Pulmonary artery endothelial cell (primary cell): Measurements from ENCODE around the gene CTSO. TPM values are rescaled to one million over a fixed set of nuclear protein-coding genes. Genes with fewer than 3 reads are reported as not detected.
"Not testable (repeated sequence)": the region's sequence is repeated elsewhere in the genome, so short reads cannot be mapped to it uniquely, and the experiment has no call there.

ENCODE experiments used
- DNase-seq: peaks from one replicate; pipeline ENCODE4 v3.0.0-alpha.2; 2011; ENCODE audit warnings: low read depth, low spot score
- total RNA-seq: library from RNA; depleted of rRNA; stranded (reverse); fragments of >200 nt; gene quantifications from 2 replicates; pipeline ENCODE4 v1.2.3, GENCODE V29; 2014

The CTSO gene
- total RNA-seq, 1 donor from 2014 or later, result 12.1 TPM

DNA sequence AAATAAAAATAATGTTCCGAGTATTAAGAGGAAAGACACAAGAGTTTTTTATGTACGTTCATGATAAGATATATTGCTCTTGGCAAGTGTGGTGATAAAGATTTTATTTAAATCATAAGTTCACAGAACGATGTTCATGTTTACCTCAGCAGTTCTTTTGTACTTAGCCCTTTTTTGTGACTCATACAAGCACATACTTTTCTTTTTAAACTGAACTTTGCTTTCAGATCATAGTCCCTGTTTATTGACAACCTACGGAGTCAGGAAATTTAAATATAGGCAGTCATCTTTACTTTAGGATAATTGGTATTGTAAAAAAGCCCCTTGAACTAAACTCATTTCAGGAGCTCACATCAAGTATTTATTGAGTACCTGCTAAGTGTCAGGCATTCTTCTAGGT lies 1.3 kb upstream of the CTSO start:
- no peak for DNase-seq

DNA sequence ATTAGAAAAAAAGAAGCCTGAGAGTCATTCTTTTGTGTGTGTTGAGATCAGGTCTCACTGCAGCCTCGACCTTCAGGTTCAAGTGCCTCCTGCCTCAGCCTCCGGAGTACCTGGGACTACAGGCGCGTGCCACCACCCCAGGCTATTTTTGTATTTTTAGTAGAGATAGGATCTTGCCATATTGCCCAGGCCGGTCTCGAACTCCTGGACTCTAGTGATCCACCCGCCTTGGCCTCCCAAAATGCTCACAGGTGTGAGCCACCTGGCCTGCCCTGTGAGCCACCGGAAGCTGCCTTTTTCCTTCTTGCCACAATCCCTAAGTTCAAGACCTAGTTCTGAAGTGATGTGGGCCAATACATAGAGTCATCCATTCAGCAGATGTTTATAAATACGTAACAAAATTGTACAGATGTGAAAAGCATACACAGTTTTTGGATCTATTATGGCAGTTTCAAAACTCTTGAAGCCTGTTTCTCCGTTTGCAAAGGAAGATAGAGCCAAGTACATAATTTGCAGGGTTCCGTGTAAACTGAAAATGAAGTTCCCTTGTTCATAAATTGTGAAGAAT lies 536 bp upstream of the CTSO start:
- DNase-seq, result no peak

DNA sequence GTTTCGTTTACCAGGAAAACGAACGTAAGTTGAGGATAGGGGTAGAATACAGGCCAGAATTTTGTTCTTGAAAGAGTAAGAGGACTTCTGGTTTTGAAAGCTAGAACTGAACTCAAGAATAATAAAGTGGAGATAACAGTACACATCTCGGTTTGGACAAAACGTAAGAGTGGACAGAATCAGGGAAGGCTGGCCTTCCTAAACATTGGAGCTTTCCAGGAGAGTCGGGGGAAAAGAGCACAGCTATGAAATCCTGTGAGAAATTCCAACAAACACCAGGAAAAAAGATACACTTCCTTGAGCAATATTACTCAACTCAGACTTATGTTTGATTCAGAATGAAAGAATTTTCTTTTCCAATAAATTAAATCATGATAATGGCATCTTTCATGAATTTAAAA lies 1.2 kb downstream of the CTSO start:
- no peak for DNase-seq

DNA sequence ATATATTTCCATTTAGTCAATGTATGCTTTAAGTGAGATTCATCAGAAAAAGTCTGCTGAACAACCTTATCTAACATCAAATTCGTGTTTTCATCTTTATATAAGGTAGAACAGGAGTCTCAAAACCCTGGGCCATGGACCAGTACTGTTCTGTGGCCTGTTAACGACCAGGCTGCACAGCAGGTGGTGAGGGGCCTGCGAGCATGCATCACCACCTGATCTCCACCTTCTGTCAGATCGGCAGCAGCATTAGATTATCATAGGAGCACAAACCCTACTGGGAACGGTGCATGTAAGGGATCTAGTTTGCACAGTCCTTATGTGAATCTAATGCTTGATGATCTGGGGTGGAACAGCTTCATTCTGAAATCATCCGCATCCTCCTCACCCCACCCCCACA lies 3.2 kb downstream of the CTSO start:
- no peak for DNase-seq

DNA sequence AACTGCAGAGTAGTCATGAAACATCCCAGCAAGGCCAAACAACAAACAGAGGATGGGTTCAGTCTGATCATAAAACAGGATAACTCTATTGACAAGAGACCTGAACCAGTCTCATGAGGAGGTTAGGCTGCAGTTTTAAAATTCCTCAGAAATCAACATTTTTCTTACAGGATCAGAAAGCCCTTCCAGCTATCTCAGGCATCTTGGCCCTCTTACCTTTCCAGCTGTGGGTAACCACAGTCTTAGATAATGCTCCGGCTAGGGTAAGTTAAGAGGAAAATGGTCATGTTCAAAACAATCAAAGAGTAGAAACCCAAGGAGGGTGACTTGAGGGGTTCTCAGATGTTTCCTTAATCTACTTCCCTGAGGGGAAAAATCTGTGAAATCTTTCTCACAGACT lies 5.1 kb downstream of the CTSO start:
- no peak for DNase-seq

DNA sequence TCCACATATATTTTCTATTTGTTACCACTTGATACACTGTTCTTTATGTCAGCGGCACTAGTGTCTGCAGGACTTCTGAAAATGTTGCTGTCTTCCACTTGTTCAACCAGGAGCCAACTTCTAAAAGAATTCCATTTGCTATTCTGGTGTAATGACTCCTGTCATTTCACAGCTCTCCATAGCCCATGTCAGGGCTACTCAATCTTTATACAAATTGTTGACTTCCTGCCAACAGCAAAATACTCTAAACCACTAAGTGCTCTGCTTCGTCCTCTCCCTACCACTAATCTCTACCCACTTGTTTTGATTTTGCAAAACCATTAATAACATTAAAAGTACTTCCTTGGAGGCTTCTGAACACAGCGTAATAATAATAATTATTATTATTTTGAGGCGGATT lies 7.2 kb downstream of the CTSO start:
- no peak for DNase-seq

DNA sequence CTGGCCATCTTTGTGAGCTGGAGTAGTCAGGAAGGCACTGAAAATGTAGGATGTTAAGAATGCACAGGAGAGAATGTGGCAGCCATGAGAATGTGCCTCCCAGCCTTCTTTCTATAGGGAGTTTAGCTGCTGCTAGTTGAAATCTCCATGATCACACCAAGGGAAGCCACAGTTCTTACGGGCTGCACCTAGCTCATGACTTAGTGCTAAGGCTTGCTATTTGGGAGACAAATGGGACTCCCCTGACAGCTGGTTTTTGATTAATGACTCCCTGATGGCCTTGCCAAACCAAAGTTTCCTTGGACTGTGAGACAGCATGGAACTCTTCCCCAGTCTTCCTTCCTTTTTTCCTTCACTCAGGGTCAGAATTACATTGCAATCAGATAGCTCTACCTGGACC lies 9.2 kb downstream of the CTSO start:
- no peak for DNase-seq

DNA sequence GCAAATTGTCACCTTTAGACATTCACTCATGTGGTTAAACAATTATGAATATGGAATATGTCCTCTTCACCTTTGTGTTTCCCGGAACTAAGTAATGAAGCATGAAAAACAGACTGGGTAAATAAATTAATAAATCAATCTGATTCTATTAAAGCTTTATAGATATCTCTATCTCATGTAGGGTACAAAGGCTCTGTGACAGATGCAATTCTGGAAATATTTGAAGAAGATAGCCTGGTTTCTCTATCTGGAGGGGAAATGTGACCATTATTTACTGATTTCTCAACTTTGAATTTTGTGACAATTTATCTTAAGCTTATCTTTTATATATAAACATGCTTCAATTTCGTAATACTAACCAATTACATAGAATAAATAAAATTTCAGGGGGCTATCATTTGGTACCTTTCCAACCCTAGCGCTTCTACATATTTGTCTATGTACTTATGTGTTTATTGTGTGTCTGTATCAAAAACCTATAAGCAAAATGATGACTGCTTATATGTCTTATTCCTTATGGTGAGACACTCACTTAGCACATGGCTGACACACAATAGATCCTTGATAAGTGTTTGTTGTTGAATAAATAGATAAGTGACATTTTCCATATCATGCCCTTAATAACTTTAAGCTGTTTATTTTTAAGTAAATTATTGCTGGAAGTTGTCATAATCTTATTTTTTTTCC lies 9.9 kb downstream of the CTSO start:
- DNase-seq, result no peak

DNA sequence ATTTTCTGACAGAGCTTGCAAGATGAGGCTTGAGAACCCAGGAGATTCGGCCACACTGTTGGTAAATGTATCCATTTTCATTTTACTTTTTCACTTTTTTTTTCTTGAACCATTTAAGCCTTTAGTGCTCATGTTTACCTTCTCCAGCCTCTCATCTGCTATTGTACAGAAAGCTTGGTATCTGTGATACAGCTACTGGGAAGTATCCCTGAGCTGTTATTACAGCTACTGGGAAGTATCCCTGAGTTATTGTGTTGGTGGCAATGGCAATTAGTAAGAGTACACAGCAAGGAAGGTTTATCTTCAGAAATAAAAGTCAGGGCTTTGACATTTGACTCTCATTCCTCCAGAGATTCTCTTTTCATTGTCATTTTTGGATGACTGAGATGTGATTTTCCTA lies 11.8 kb downstream of the CTSO start:
- DNase-seq, result no peak

DNA sequence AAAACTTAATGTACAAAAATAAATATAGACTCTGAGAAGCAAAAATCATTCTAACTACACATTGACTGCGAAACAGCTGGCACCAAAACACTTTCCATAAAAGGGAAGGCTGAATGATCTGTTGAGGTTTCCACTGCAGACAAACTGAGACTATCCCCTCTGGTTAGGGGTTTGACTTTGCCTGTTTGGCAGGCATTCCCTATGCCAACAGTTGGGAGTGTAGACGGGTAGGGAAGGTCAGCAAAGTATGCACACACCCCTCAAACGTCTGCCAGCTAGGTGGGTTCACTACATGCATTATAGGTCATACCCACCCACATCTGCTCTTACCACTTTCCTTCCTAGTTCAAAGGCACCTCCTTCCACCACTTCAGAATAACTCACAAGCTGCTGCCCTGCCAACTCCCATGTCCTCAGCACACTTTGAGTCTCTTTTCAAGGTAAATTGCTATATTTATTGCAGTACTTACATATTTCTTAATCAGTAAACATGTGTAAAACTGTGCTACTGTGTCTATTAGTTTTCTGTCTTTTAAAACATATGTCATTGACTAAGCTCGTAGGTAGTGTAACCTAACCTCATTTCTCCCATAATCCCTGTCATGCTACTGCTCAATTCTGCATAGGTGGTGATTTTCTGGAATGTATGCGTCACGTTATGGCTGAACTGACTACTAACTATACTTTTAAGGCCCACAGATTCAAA lies 12.4 kb downstream of the CTSO start:
- DNase-seq, result no peak

DNA sequence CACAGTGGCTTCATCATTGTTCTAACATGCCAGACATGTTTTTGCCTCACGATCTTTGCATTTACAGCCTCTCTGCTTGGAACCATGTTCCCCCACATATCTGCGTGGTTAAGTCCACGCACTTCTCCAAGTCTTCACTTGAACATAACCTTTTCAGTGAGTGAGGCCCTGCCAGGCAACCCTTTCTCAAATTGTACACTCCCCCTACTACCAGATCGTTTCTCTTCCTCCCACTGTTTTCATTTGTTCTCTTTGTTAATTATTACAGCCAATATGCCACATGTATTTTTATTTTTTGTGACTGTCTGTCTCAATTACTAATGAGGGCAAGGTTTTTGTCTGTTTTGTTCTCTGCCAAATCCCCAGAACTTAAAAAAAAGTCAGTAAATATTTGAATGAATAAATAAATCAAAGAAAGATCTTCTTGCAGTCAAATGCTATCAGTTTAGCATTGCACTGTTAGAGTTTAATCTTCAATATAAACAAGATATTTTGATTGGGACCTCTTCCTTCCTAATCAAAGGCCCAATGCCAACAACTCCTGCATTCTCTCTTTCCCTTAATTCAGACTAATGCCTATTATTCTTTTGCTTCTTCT lies 18.2 kb downstream of the CTSO start:
- no peak for DNase-seq

DNA sequence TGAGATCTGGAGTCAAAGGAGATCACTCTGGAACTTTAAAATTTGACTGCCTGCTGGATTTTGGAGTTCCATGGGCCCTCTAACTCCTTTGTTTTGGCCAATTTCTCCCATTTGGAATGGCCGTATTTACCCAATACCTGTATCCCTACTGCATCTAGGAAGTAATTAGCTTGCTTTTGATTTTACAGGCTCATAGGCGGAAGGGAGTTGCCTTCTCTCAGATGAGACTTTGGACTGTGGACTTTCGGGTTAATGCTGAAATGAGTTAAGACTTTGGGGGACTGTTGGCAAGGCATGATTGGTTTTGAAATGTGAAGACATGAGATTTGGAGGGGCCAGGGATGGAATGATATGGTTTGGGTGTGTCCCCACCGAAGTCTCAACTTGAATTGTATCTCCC lies 19.0 kb downstream of the CTSO start:
- DNase-seq, result not testable (repeated sequence)

DNA sequence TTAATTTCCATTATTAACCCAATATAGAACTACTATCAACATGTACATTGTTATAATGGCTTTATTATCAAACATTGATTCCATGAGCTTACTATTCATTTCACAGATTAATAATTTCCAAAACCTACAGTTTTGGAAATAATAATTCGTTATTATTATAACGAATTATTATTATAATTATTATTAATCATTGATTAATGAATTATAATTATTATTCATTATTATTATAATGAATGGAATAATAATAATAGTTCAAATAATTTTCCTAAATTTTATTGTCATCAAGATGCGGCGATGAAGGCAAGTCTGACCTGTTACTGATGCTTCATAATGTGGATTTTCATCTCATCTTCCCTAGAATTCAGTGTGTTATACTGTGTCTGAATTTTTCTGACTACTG lies 22.0 kb downstream of the CTSO start:
- DNase-seq, result no peak

DNA sequence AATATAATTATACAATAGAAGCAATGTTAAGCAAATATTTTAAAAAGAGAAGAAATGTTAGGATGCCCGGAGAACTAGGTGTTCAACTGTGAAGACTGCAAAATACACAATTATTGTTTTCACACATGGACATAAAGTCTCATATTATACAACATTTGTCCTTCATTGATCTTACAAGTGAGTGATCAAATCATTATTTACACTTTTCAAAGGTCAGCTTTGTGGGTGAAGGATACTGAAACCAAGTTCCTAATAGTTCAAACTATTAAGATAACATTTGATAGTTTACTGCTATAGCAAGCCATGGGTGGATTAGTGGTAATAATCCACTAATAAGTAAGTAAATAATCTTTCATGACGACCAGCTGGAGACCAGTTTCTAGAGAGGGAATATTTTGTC lies 23.3 kb downstream of the CTSO start:
- DNase-seq, result no peak

DNA sequence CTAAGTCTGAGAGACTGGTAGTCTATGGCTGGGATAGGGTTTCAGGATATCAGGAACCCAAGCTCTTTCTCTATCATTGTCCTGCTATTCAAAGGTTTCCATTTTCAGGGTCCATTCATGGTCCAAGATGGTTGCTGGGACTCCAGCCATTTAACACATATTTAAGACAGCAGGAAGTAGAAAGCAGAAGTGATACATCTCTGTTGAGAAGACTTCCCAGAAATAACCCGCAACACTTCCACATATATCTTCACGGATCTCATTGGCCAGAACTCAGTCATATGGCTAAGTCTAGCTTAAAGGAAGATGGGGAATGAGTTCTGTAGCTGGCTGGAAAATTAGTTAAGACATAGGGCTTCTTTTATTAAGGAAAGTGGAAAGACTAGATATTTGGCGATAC lies 23.8 kb downstream of the CTSO start:
- no peak for DNase-seq

DNA sequence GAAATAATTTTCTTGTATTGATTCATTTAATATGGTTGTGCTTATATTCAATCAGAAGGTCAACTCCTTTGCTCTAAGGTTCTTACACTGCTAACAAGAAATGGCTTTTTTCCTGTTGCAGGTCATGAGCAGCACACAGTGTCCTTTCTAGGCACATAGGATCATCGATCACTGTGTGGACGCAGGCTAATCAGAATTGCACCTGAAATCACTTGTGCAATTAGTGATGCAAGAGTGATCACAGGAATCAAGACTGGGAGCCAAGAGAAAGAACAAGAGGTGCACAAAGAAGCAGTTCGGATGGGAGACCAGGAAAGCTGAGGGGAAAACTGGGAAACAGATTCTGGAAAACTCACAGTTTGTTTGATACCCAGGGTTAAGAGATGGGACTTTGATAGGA lies 29.0 kb downstream of the CTSO start:
- DNase-seq, result no peak

DNA sequence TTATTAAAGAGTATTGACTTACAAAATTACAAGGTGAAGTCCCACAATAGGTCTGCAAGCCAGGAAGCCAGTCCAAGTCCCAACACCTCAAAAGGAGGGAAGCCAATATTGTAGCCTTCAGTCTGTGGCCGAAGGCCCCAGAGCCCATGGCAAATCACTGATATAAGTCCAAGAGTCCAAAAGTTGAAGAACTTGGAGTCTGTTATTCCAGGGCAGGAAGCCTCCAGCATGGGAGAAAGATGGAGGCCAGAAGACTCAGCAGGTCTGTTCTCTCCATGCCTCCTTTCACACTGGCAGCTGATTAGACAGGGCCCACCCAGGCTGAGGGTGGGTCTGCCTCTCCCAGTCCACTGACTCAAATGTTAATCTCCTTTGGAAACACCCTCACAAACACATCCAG lies 32.1 kb downstream of the CTSO start:
- DNase-seq, result no peak

DNA sequence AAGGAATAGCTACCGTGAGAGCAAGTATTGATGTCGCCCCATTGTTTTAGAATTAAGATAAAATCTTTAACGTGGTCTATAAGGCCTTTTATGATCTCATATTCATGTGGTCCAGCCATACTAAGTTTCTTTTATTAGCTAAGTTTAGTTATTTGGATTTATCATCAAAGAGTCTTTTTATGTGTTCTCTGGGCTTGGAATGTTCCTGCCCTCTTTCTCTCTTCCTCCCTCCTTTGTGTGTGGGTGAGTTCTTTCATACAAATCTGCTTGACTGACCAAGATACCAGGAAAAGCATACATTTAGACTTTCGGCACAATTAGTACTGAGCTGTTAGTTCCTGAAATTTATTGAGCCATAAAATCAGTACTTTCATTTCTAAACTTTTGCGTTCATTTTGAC lies 38.9 kb downstream of the CTSO start:
- DNase-seq, result no peak

DNA sequence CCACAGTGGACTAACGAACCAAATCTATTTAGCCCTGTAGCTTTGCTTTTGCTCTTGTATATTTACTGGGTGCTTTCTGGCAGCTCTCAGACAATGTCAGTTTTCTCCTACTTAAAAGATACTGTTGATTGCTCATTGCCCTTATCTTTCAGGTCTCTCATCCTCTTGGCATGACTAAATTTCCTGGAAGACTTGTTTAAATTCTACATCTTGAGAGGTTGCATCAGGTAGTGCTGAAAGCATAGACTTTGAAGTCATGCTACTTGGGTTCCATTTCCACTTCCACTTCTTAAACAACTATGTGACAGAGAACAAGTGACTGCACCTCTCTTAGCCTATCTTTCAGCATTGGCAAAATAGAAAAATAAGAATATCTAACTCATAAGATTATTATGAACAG lies 41.8 kb downstream of the CTSO start:
- DNase-seq, result no peak

DNA sequence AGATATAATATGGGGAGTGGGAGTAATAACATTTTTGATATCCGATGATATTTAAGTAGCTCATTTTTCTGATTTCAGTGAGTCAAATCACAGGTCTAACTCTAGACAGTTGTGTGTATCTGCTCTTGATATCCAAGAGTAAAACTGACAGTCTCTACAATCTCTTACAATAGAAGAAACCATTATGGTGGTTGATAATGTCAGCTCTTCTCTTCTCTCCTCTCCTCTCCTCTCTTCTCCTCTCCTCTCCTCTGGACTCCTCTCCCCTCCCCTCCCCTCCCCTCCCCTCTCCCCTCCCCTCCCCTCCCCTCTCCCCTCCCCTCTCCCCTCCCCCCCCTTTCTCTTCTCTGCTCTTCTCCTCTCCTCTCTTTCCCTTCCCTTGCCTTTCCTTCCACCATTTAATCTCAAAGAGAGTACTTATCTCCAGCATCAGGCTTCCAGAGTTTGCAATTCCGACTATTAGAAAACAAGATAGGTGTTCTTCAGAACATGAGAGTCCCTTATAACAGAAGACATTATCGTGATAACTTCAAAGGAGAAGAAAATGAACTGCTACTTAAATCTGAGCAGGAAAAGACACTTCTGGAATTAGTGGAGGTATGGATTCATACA lies 43.9 kb downstream of the CTSO start:
- no peak for DNase-seq

DNA sequence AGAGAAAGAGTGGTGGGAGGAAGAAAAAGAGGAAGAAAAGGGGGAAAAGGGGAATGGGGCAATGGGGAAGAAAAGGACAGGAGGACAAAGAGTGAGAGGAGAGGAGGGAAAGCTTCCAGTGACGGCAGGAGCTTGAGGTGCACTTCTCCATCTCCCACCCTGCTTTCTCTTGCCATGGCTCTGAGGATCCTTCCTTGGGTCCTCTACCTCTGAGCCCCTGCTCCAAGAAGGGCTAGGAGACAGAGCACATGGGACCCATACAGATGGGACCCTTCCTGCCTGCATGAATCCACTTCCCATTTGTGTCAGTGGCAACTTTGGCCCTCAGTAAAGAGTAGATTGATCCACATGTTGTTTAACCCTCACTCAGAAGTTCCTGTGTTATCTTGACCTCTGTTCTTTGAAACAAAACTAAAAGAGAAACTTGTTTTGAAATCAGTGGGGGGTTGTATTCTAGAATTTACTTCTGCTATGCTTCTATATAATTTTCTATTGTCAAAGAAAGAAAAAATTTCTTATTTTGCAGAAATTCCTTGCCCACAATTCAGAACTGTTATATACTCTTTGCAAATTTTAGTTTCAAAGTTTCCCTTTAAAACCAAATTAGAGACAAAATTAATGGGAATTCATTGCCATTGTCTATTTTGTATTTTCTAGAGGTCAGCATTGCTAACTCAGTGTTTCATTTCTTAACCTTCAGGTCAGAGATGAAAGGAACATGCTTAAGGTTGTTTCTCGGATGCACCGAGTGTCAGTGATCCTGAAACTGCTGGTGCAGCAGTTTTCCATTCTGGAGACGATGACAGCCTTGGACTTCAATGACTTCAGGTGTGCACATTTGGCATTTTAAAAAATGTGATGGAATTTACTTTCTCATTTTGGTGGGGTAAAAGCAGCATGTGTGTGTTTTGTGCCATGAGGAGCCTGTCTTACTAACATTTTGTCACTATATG lies 45.2 kb downstream of the CTSO start:
- DNase-seq, result no peak
